Endodermal cell (in vitro differentiated cells): ENCODE measurements around the gene TXLNA. TPM values are rescaled to one million over a fixed set of nuclear protein-coding genes. Genes with fewer than 3 reads are reported as not detected.
"Not testable (repeated sequence)": the region's sequence is repeated elsewhere in the genome, so short reads cannot be mapped to it uniquely, and the experiment has no call there.

Source experiments
- DNase-seq: peaks from one replicate; pipeline ENCODE4 v3.0.0-alpha.2; 2017
- H3K27ac ChIP-seq: 2 replicates; pipeline ENCODE4 v1.5.1; 2013; ENCODE audit warnings: mild to moderate bottlenecking, low read depth, low read length, moderate library complexity
- H3K27me3 ChIP-seq: 2 replicates; pipeline ENCODE4 v1.6.1; 2013; ENCODE audit warnings: mild to moderate bottlenecking, low read length, moderate library complexity; ENCODE audit not compliant: insufficient read depth, control insufficient read depth, poor library complexity, severe bottlenecking
- H3K36me3 ChIP-seq: 2 replicates; pipeline ENCODE4 v1.7.0; 2013; ENCODE audit warnings: mild to moderate bottlenecking, low read length, moderate library complexity; ENCODE audit not compliant: control insufficient read depth, insufficient read depth
- H3K4me1 ChIP-seq: one replicate; pipeline ENCODE4 v1.7.0; 2013; ENCODE audit warnings: low read length; ENCODE audit not compliant: control insufficient read depth, insufficient read depth
- H3K4me3 ChIP-seq: 2 replicates; pipeline ENCODE4 v1.5.1; 2013; ENCODE audit warnings: mild to moderate bottlenecking, low read length, moderate library complexity
- H3K9ac ChIP-seq: 2 replicates; pipeline ENCODE4 v1.6.1; 2013; ENCODE audit warnings: mild to moderate bottlenecking, low read length, moderate library complexity; ENCODE audit not compliant: poor library complexity, severe bottlenecking; ENCODE audit errors: extremely low read depth
- H3K9me3 ChIP-seq: 2 replicates; pipeline ENCODE4 v1.6.1; 2013; ENCODE audit warnings: mild to moderate bottlenecking, low read length, moderate library complexity; ENCODE audit not compliant: control insufficient read depth
- H3K27ac Mint-ChIP-seq: 2 replicates; pipeline ENCODE4 v1.8.0; 2020; ENCODE audit warnings: mixed read lengths
- H3K27me3 Mint-ChIP-seq: 2 replicates; pipeline ENCODE4 v1.8.0; 2021; ENCODE audit warnings: mild to moderate bottlenecking, mixed read lengths; ENCODE audit not compliant: insufficient read depth
- H3K36me3 Mint-ChIP-seq: 2 replicates; pipeline ENCODE4 v1.8.0; 2020; ENCODE audit warnings: low read depth, mixed read lengths
- H3K4me1 Mint-ChIP-seq: 2 replicates; pipeline ENCODE4 v1.8.0; 2020; ENCODE audit warnings: mixed read lengths
- H3K4me3 Mint-ChIP-seq: 2 replicates; pipeline ENCODE4 v1.8.0; 2020; ENCODE audit warnings: mild to moderate bottlenecking, moderate library complexity, mixed read lengths
- H3K9me3 Mint-ChIP-seq: 2 replicates; pipeline ENCODE4 v1.8.0; 2020; ENCODE audit warnings: mild to moderate bottlenecking, mixed read lengths
- WGBS, 2 experiments: methylation state at CpG; one replicate each; pipeline versions ENCODE4 v1.1.5 to v1.1.7; 2013; ENCODE audit warnings: missing lambda C conversion rate in 2 of 2, mixed read lengths in 1 of 2; ENCODE audit not compliant: insufficient coverage in 1 of 2, insufficient read length in 1 of 2; 5-methylcytosine and 5-hydroxymethylcytosine counted together
- total RNA-seq, 2 donors: library from RNA; stranded (reverse); fragmentation: NEBNext Ultra II Directional in 1 of 2; extraction: Animal tissue kit (Norgen Biotek cat#: 25700) in 1 of 2; gene quantifications; 2 replicates in 1 of 2; 3 replicates in 1 of 2; pipeline ENCODE4 v1.2.1, GENCODE V29; 2021
- TF ChIP-seq, protein P1 (sequence below): fragments of 200-600 bp; sonication (generic); conservative IDR thresholded peaks from 2 replicates; pipeline ENCODE4 v1.5.0; 2021; ENCODE audit warnings: antibody characterized with exemption, mild to moderate bottlenecking

Gene TXLNA
- total RNA-seq, 2 donors from 2014 or later = 38.3 to 39.4 TPM

DNA sequence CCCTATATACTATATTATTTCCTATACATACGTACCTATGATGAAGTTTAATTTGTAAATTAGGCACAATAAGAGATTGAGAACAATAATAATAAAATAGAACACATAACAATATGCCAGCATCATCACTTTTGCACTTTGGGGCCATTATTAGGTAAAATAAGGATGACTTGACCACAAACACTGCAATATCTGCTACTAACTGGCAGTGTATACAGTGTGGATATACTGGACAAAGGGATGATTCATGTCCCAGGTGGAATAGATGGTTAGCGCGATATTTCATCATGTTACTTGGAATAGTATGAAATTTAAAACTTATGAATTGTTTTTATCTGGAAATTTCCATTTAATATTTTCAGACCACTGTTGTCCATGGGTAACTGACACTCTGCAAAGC is 35.4 kb upstream of the TXLNA start:
- no peak overlapping the region for H3K4me3 Mint-ChIP-seq
- H3K27ac Mint-ChIP-seq = no peak overlapping the region
- H3K27me3 Mint-ChIP-seq = no peaks in the 10 kb centered on the region
- H3K36me3 Mint-ChIP-seq = peaks cover 17% of the 10 kb centered on the region
- Histone ChIP-seq H3K9me3 (peaks cover 24% of the 10 kb centered on the region), H3K27ac (no peak overlapping the region), H3K4me3 (no peak overlapping the region), H3K9ac (no peak overlapping the region), H3K36me3 (peaks cover 20% of the 10 kb centered on the region), H3K4me1 (no peaks in the 10 kb centered on the region), H3K27me3 (no peaks in the 10 kb centered on the region)
- DNase-seq = no peak
- 95% methylated on average over 2 of the region's 3 CpGs; no CpG with 5 or more reads in 1 of the 2 experiments for WGBS, 2 experiments
- peaks cover 15% of the 10 kb centered on the region for H3K4me1 Mint-ChIP-seq
- TF ChIP-seq, protein P1, sequence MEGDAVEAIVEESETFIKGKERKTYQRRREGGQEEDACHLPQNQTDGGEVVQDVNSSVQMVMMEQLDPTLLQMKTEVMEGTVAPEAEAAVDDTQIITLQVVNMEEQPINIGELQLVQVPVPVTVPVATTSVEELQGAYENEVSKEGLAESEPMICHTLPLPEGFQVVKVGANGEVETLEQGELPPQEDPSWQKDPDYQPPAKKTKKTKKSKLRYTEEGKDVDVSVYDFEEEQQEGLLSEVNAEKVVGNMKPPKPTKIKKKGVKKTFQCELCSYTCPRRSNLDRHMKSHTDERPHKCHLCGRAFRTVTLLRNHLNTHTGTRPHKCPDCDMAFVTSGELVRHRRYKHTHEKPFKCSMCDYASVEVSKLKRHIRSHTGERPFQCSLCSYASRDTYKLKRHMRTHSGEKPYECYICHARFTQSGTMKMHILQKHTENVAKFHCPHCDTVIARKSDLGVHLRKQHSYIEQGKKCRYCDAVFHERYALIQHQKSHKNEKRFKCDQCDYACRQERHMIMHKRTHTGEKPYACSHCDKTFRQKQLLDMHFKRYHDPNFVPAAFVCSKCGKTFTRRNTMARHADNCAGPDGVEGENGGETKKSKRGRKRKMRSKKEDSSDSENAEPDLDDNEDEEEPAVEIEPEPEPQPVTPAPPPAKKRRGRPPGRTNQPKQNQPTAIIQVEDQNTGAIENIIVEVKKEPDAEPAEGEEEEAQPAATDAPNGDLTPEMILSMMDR = no peak
- peaks cover 16% of the 10 kb centered on the region for H3K9me3 Mint-ChIP-seq

DNA sequence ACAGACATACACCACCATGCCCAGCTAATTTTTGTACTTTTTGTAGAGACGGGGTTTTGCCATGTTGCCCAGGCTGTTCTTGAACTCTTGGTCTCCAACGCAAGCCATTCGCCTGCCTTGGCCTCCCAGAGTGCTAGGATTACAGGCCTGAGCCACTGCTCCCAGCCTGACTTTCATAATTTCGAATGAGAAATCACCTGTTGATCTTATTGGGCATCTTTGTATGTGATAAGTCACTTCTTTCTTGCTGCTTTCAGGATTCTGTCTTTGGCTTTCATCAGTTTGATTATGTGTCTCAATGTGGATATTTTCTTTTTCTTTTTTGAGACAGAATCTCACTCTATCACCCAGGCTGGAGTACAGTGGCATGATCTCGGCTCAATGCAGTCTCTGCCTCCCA is 31.7 kb upstream of the TXLNA start:
- H3K27ac Mint-ChIP-seq, H3K4me3 Mint-ChIP-seq, H3K27ac ChIP-seq, DNase-seq, H3K4me1 Mint-ChIP-seq, H3K4me1 ChIP-seq, H3K4me3 ChIP-seq, H3K9ac ChIP-seq, H3K27me3 Mint-ChIP-seq, H3K27me3 ChIP-seq: not testable (repeated sequence)
- H3K9me3 Mint-ChIP-seq = peaks cover 16% of the 10 kb centered on the region
- H3K36me3 Mint-ChIP-seq = peaks cover 17% of the 10 kb centered on the region
- Histone ChIP-seq H3K36me3 (peaks cover 20% of the 10 kb centered on the region), H3K9me3 (peaks cover 24% of the 10 kb centered on the region)
- WGBS, 2 experiments = 74 to 93% methylated on average over 2 to 5 of the region's 5 CpGs

DNA sequence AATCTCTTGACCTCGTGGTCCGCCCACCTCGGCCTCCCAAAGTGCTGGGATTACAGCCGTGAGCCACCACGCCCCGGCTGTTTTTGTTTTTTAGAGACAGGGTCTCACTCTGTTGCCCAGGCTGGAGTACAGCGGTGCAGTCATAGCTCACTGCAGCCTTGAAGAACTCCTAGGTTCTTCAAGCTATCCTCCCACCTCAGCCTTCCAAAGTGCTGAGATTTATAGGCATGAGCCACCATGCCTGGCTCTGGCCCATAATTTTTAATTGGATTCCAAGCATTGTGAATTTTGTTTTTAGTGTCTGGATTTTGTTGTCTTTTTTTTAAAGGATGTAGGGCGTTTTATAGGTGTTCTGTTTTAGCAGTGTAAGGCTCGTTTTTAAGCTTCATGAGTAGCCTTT is 28.6 kb upstream of the TXLNA start:
- DNase-seq = no peak
- peaks cover 24% of the 10 kb centered on the region for H3K9me3 ChIP-seq
- TF ChIP-seq, protein P1 = no peak
- H3K4me3 ChIP-seq = no peak overlapping the region
- no peaks in the 10 kb centered on the region for H3K27me3 ChIP-seq
- peaks cover 26% of the 10 kb centered on the region for H3K36me3 ChIP-seq
- Mint-ChIP-seq H3K4me3 (no peak overlapping the region), H3K36me3 (peaks cover 25% of the 10 kb centered on the region), H3K4me1 (peaks cover 8% of the 10 kb centered on the region), H3K27ac (no peak overlapping the region), H3K9me3 (peaks cover 16% of the 10 kb centered on the region), H3K27me3 (no peaks in the 10 kb centered on the region)
- H3K4me1 ChIP-seq = peaks cover 2% of the 10 kb centered on the region
- H3K27ac ChIP-seq = no peak overlapping the region
- WGBS, 2 experiments = 93 to 94% methylated on average over 7 to 9 of the region's 9 CpGs
- H3K9ac ChIP-seq = no peak overlapping the region

DNA sequence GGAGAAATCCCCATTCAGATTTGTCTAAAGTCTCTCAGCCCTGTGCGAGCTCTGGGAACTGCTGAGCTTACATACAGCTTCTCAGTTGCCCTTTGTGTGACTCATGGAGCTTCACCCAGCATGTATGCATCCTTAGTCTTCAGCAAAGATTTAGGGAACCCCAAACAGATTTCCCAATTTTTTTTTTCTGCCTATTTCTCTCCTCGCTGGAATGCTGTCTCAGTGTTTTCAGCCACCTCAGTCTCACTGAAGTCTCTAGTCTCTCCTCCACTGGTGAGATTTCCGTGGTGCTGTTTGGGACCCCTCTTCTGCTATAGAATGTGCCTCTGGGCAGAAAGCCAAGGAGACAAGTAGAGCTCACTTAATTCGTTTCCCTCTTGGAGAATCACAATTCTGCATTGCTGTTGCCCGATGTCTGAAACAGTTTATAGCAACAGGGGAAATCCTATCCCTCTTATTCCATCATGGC is 28.1 kb upstream of the TXLNA start:
- Mint-ChIP-seq H3K27me3 (no peaks in the 10 kb centered on the region), H3K27ac (no peak overlapping the region), H3K4me1 (peaks cover 8% of the 10 kb centered on the region), H3K9me3 (peaks cover 16% of the 10 kb centered on the region), H3K36me3 (peaks cover 30% of the 10 kb centered on the region), H3K4me3 (no peak overlapping the region)
- TF ChIP-seq, protein P1 = no peak
- DNase-seq = no peak
- no peaks in the 10 kb centered on the region for H3K27me3 ChIP-seq
- H3K4me3 ChIP-seq = no peak overlapping the region
- peaks cover 22% of the 10 kb centered on the region for H3K9me3 ChIP-seq
- no peak overlapping the region for H3K27ac ChIP-seq
- 86 to 93% methylated on average over 3 to 5 of the region's 5 CpGs for WGBS, 2 experiments
- H3K4me1 ChIP-seq = peaks cover 2% of the 10 kb centered on the region
- H3K36me3 ChIP-seq = peaks cover 30% of the 10 kb centered on the region
- no peak overlapping the region for H3K9ac ChIP-seq
